ENCODE measurements around the gene NKAIN4. TPM values are rescaled to one million over a fixed set of nuclear protein-coding genes. Genes with fewer than 3 reads are reported as not detected.

NKAIN4 gene
- polyA plus RNA-seq, 1 donor = 6.8 TPM

GRCh38 chr20:63235399-63235983, 18.8 kb downstream of the NKAIN4 start, which contains the start of gene BIRC7:
BIRC7 (plus strand) TSS chr20:63235905; CDS start chr20:63236097, 192 bp downstream.
- peak; percentile 52 to 77 for DNase-seq
- H3K27me3 ChIP-seq (ENCODE audit: control insufficient read depth, insufficient read depth, low read length) = peaks cover 22% of the 10 kb centered on the region
- no peaks in the 10 kb centered on the region for H3K36me3 ChIP-seq (ENCODE audit: control insufficient read depth, insufficient read depth, low read length)
- H3K4me3 ChIP-seq (ENCODE audit: low read length) = no peak within 1 kb of the TSS
- H3K27ac ChIP-seq (ENCODE audit: low read length) = no peak within 1 kb of the TSS
- H3K4me1 ChIP-seq (ENCODE audit: control insufficient read depth, insufficient read depth, low read length) = peaks cover 8% of the 10 kb centered on the region
- H3K9me3 ChIP-seq (ENCODE audit: control insufficient read depth, low read depth, low read length) = no peaks in the 10 kb centered on the region
- WGBS (ENCODE audit: insufficient coverage, low lambda C conversion rate) = no CpG with 5 or more reads among the region's 17 CpGs

DNA sequence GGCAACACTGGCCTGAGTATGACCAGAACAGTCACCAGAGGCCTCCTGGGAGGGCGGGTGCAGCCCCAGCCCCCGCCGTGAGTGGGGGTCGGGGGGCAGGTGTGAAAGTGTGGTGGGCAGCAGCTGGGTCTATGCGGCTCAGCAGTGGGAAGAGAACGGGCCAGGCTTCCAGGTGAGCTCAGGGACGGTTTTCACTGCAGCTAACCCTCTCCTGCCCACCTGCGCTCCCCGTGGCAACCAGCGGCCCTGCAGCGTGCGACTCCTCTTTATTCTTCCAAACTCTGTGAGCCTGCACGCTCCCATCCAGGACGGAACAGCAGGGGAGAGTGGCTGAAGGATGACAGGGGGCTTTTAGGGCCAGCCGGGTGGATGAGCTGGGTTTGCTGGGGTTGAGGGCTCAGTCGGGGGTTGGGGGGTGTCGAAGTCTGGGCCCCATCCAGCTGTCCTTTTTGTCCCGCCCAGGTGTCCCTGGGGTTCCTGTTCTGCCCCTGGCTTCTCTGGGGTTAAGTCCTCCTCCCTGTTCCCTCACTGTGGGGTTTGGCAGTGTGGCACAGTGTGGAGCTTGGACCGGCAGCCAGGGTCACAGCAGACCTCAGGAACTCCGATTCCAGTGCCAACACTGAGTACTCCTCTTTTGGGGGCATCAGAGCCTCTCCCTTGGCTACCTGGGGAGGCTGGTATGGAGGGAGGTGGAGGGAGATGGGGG, 19.4 kb downstream of the NKAIN4 start:
- WGBS (ENCODE audit: insufficient coverage, low lambda C conversion rate) = no CpG with 5 or more reads among the region's 20 CpGs
- H3K27ac ChIP-seq (ENCODE audit: low read length) = no peak overlapping the region
- peaks cover 25% of the 10 kb centered on the region for H3K27me3 ChIP-seq (ENCODE audit: control insufficient read depth, insufficient read depth, low read length)
- H3K4me3 ChIP-seq (ENCODE audit: low read length) = no peak overlapping the region
- DNase-seq = peak in 1 of 2 donors; percentile 31
- H3K4me1 ChIP-seq (ENCODE audit: control insufficient read depth, insufficient read depth, low read length) = peaks cover 8% of the 10 kb centered on the region
- no peaks in the 10 kb centered on the region for H3K9me3 ChIP-seq (ENCODE audit: control insufficient read depth, low read depth, low read length)
- no peaks in the 10 kb centered on the region for H3K36me3 ChIP-seq (ENCODE audit: control insufficient read depth, insufficient read depth, low read length)

- no peaks in the 10 kb centered on the region for H3K9me3 ChIP-seq (ENCODE audit: control insufficient read depth, low read depth, low read length)
- peaks cover 8% of the 10 kb centered on the region for H3K4me1 ChIP-seq (ENCODE audit: control insufficient read depth, insufficient read depth, low read length)
- DNase-seq = no peak
- no peaks in the 10 kb centered on the region for H3K36me3 ChIP-seq (ENCODE audit: control insufficient read depth, insufficient read depth, low read length)
- H3K27ac ChIP-seq (ENCODE audit: low read length) = no peak overlapping the region
- peaks cover 31% of the 10 kb centered on the region for H3K27me3 ChIP-seq (ENCODE audit: control insufficient read depth, insufficient read depth, low read length)
- H3K4me3 ChIP-seq (ENCODE audit: low read length) = no peak overlapping the region
- WGBS (ENCODE audit: insufficient coverage, low lambda C conversion rate) = 85% methylated on average over 5 of the region's 17 CpGs
Observed at GRCh38 chr20:63233924-63234323, 20.3 kb downstream of the NKAIN4 start.

DNA sequence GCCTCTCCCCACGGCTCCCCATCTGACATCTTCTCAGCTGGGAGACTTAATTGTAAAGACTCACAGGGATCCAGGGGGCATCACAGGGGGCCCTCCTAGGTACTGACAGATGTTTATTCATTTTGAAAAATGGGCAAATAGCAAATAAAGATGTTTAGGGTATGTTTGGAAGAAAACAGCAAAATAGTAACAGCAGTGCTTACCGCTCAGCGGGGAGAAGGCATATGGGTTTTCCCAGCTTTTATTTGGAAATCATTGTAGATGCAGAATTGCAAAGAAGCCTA, 21.3 kb downstream of the NKAIN4 start:
- Histone ChIP-seq H3K36me3 (ENCODE audit: control insufficient read depth, insufficient read depth, low read length) (no peaks in the 10 kb centered on the region), H3K27ac (ENCODE audit: low read length) (no peak overlapping the region), H3K27me3 (ENCODE audit: control insufficient read depth, insufficient read depth, low read length) (peaks cover 34% of the 10 kb centered on the region), H3K4me3 (ENCODE audit: low read length) (no peak overlapping the region), H3K9me3 (ENCODE audit: control insufficient read depth, low read depth, low read length) (no peaks in the 10 kb centered on the region), H3K4me1 (ENCODE audit: control insufficient read depth, insufficient read depth, low read length) (peaks cover 8% of the 10 kb centered on the region)
- DNase-seq = no peak
- WGBS (ENCODE audit: insufficient coverage, low lambda C conversion rate) = no CpG with 5 or more reads among the region's 3 CpGs

DNA sequence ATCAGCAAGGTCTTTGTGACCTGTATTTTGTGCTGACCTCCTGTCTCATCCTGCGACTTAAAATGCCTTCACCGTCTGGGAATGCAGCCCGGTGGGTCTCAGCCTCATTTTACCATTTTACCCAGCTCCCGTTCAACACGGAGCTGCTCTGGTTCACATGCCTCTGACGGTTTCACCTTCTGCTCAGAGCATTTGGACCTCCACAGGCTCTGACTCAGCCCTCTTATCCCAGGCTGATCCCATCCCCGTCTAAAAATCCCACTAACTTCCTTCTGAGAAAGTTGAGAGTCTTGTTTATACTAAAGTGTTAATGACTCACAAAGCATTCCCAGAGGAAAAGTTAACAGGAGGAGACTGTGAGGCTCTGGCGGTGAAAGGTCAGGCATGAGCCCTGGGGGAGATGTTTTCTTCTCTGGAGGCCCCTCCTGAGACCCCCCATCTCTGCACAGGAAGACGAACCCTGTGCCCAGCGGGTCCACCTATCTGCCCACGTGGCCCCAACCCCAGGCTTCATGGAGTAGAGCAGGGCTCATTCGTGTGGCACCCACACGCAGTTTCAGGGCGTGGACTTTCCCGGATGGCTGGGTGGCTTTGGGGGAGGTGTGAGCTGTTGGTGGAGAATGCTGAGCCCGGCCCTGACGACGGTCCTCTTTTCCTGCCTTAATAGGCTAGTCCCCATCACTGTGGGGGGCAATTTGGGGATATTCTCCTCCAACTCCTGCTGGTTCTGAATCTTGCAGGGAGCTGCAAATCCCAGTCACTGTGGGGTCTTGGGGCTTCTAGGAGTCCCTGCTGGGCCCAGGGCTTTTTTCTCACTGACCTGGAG, 21.8 kb downstream of the NKAIN4 start:
- Histone ChIP-seq H3K27me3 (ENCODE audit: control insufficient read depth, insufficient read depth, low read length) (peaks cover 34% of the 10 kb centered on the region), H3K36me3 (ENCODE audit: control insufficient read depth, insufficient read depth, low read length) (no peaks in the 10 kb centered on the region), H3K4me3 (ENCODE audit: low read length) (no peak overlapping the region), H3K4me1 (ENCODE audit: control insufficient read depth, insufficient read depth, low read length) (peaks cover 8% of the 10 kb centered on the region), H3K9me3 (ENCODE audit: control insufficient read depth, low read depth, low read length) (no peaks in the 10 kb centered on the region), H3K27ac (ENCODE audit: low read length) (no peak overlapping the region)
- DNase-seq = no peak
- no CpG with 5 or more reads among the region's 18 CpGs for WGBS (ENCODE audit: insufficient coverage, low lambda C conversion rate)

- no peaks in the 10 kb centered on the region for H3K9me3 ChIP-seq (ENCODE audit: control insufficient read depth, low read depth, low read length)
- H3K27ac ChIP-seq (ENCODE audit: low read length) = no peak overlapping the region
- H3K36me3 ChIP-seq (ENCODE audit: control insufficient read depth, insufficient read depth, low read length) = no peaks in the 10 kb centered on the region
- H3K27me3 ChIP-seq (ENCODE audit: control insufficient read depth, insufficient read depth, low read length) = peaks cover 34% of the 10 kb centered on the region
- WGBS (ENCODE audit: insufficient coverage, low lambda C conversion rate) = no CpG with 5 or more reads among the region's 17 CpGs
- peaks cover 5% of the 10 kb centered on the region for H3K4me1 ChIP-seq (ENCODE audit: control insufficient read depth, insufficient read depth, low read length)
- H3K4me3 ChIP-seq (ENCODE audit: low read length) = no peak overlapping the region
- peak in 1 of 2 donors; percentile 41 for DNase-seq
Observed at GRCh38 chr20:63230800-63231268, 23.4 kb downstream of the NKAIN4 start.

DNA sequence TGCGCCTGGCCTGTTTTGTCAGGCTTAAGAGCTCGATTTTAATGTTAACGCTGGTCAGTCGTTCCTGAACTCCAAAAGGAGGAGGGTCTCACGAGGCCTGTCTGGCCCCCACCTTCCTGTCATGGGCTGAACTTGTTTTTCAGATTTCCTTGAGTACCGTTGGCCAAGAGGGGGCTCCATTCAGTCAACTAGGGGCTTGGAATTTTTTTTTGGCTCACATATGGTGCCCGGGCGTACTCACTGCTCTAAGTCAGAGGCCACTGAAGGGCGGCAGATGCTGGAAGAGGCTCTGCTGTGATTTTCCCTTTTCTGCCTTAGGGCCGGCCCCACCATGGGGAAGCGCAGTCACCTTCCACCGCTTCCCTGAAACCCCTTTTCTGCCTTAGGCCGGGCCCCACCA, 25.5 kb downstream of the NKAIN4 start:
- Histone ChIP-seq H3K27me3 (ENCODE audit: control insufficient read depth, insufficient read depth, low read length) (peaks cover 32% of the 10 kb centered on the region), H3K36me3 (ENCODE audit: control insufficient read depth, insufficient read depth, low read length) (no peaks in the 10 kb centered on the region), H3K27ac (ENCODE audit: low read length) (no peak overlapping the region), H3K4me1 (ENCODE audit: control insufficient read depth, insufficient read depth, low read length) (no peaks in the 10 kb centered on the region), H3K4me3 (ENCODE audit: low read length) (no peak overlapping the region), H3K9me3 (ENCODE audit: control insufficient read depth, low read depth, low read length) (no peaks in the 10 kb centered on the region)
- DNase-seq = no peak
- no CpG with 5 or more reads among the region's 13 CpGs for WGBS (ENCODE audit: insufficient coverage, low lambda C conversion rate)

DNA sequence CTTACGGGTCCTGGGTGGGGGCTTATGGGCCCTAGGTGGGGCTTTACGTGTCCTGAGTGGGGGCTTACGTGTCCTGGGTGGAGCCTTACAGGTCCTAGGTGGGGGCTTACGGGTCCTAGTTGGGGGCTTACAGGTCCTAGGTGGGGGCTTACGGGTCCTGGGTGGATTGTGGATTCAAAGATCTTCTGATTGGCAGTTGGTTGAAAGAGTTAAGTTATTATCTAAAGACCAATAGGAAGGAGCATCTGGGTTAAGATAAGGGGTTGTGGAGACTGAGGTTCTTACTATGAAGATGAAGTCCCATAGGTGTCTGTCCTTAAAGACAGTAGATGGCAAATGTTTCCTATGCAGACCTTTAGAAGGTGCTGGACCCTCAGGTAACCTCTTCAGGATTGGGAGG, 27.0 kb downstream of the NKAIN4 start:
- Histone ChIP-seq H3K9me3 (ENCODE audit: control insufficient read depth, low read depth, low read length) (no peaks in the 10 kb centered on the region), H3K36me3 (ENCODE audit: control insufficient read depth, insufficient read depth, low read length) (no peaks in the 10 kb centered on the region), H3K4me3 (ENCODE audit: low read length) (no peak overlapping the region), H3K27me3 (ENCODE audit: control insufficient read depth, insufficient read depth, low read length) (peaks cover 24% of the 10 kb centered on the region), H3K4me1 (ENCODE audit: control insufficient read depth, insufficient read depth, low read length) (no peaks in the 10 kb centered on the region), H3K27ac (ENCODE audit: low read length) (no peak overlapping the region)
- no peak for DNase-seq
- no CpG with 5 or more reads among the region's 5 CpGs for WGBS (ENCODE audit: insufficient coverage, low lambda C conversion rate)

GRCh38 chr20:63226042-63226943, 28.0 kb downstream of the NKAIN4 start:
- H3K27me3 ChIP-seq (ENCODE audit: control insufficient read depth, insufficient read depth, low read length) = peaks cover 18% of the 10 kb centered on the region
- H3K4me3 ChIP-seq (ENCODE audit: low read length) = no peak overlapping the region
- H3K9me3 ChIP-seq (ENCODE audit: control insufficient read depth, low read depth, low read length) = no peaks in the 10 kb centered on the region
- H3K27ac ChIP-seq (ENCODE audit: low read length) = no peak overlapping the region
- no peaks in the 10 kb centered on the region for H3K4me1 ChIP-seq (ENCODE audit: control insufficient read depth, insufficient read depth, low read length)
- no peaks in the 10 kb centered on the region for H3K36me3 ChIP-seq (ENCODE audit: control insufficient read depth, insufficient read depth, low read length)
- WGBS (ENCODE audit: insufficient coverage, low lambda C conversion rate) = no CpG with 5 or more reads among the region's 19 CpGs
- no peak for DNase-seq

GRCh38 chr20:63225082-63225454, 29.2 kb downstream of the NKAIN4 start:
- Histone ChIP-seq H3K27me3 (ENCODE audit: control insufficient read depth, insufficient read depth, low read length) (peaks cover 10% of the 10 kb centered on the region), H3K4me1 (ENCODE audit: control insufficient read depth, insufficient read depth, low read length) (no peaks in the 10 kb centered on the region), H3K4me3 (ENCODE audit: low read length) (no peak overlapping the region), H3K27ac (ENCODE audit: low read length) (no peak overlapping the region), H3K36me3 (ENCODE audit: control insufficient read depth, insufficient read depth, low read length) (no peaks in the 10 kb centered on the region), H3K9me3 (ENCODE audit: control insufficient read depth, low read depth, low read length) (no peaks in the 10 kb centered on the region)
- no CpG with 5 or more reads among the region's 7 CpGs for WGBS (ENCODE audit: insufficient coverage, low lambda C conversion rate)
- no peak for DNase-seq

All from large intestine (tissue), 3 donors.